CD1c-positive myeloid dendritic cell (primary cell): Measurements from ENCODE around the gene PTGER2.

Experiments used
- DNase-seq: peaks from one replicate; pipeline ENCODE4 v3.0.0-alpha.2; 2016; ENCODE audit errors: extremely low spot score

The PTGER2 gene

GRCh38 chr14:52370406-52370935, 56.4 kb downstream of the PTGER2 start:
- DNase-seq = no peak

GRCh38 chr14:52377940-52378339, 63.8 kb downstream of the PTGER2 start:
- no peak for DNase-seq
